HG03025 (cell line): Measurements from ENCODE around the gene SLC27A5.

Source experiments
- ATAC-seq: cut with Tn5 transposase; IDR thresholded peaks from one replicate; pipeline ENCODE4 v1.9.1; 2021; ENCODE audit warnings: mild to moderate bottlenecking, moderate library complexity; ENCODE audit not compliant: unreplicated experiment, low FRiP score

The SLC27A5 gene, protein sequence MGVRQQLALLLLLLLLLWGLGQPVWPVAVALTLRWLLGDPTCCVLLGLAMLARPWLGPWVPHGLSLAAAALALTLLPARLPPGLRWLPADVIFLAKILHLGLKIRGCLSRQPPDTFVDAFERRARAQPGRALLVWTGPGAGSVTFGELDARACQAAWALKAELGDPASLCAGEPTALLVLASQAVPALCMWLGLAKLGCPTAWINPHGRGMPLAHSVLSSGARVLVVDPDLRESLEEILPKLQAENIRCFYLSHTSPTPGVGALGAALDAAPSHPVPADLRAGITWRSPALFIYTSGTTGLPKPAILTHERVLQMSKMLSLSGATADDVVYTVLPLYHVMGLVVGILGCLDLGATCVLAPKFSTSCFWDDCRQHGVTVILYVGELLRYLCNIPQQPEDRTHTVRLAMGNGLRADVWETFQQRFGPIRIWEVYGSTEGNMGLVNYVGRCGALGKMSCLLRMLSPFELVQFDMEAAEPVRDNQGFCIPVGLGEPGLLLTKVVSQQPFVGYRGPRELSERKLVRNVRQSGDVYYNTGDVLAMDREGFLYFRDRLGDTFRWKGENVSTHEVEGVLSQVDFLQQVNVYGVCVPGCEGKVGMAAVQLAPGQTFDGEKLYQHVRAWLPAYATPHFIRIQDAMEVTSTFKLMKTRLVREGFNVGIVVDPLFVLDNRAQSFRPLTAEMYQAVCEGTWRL

DNA sequence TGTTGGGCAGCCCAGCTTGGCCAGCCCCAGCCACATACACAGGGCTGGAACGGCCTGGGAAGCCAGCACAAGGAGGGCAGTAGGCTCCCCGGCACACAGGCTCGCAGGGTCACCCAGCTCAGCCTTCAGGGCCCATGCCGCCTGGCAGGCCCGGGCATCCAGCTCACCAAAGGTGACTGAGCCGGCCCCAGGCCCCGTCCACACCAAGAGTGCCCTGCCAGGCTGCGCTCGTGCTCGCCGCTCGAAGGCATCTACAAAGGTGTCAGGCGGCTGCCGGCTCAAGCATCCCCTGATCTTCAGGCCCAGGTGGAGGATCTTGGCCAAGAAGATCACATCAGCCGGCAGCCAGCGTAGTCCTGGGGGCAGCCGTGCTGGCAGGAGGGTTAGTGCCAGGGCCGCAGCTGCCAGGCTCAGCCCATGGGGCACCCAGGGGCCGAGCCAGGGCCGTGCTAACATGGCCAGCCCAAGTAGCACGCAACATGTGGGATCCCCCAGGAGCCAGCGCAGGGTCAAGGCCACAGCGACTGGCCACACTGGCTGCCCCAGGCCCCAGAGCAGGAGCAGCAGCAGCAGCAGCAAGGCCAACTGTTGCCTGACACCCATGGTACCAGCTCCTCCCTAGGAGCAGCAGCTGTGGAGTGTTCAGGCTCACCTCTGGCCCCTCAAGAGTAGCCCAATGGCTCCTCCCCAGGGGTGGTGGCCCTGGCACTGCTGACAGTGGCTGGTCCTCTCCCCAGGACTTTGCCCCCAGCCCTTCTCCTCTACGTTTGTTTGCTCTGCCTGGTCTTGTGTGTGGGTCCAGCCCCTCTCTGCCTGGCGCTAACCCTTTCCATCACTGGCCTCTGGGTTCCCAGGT, at the start of gene SLC27A5:
Gene SLC27A5 (minus strand): TSS at position 640 of the 856 bp plus-strand sequence. CDS start 37 bp downstream, at position 603.
- no peak for ATAC-seq

- no peak for ATAC-seq
These were observed 49.1 kb upstream of the SLC27A5 start for GRCh38 chr19:58560921-58561320.

DNA sequence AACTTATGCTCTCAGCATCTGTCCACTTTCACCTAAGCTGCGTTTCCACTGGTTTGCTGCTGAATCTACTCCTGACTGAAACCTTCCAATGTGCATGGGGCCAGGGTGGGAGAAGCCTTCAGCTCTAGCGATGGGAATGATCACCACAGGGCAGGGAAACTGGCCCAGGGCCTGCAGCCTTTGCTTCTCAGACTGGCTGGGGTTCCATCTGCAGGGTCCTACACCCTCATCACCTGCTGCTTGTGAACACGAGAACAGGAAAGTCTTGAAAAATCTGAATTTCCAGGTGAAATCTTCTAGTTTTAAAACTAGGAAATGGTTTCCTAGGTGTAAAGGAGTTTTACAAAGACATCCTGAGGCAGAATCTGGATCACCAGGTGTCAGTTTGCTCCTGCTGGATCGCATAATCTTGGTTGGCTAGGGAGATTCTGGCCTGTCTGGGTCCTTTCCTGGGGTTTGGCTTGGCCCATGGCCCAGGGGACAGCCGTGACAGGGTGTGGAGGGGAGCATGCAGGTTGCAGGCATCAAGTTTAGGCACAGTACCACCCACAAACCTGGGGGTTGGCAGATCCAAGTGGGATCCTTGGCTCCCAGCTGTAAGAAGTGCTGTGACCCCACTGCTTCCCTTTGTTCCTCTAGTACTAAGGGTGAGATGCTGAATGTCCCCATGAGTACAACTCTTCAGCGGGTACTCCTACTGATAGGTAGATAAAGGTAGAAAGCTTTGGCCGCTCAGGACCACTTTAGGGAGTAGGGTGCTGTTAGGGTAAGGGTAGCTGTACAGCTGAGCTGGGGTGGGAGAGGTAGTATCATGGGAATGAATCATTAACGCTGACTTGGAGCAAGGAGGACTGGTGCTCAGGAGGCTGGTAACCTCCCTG, 48.5 kb upstream of the SLC27A5 start:
- no peak for ATAC-seq

GRCh38 chr19:58559275-58560006, 47.6 kb upstream of the SLC27A5 start:
- no peak for ATAC-seq

GRCh38 chr19:58558623-58559274, 47.0 kb upstream of the SLC27A5 start:
- peak; percentile 52 for ATAC-seq

DNA sequence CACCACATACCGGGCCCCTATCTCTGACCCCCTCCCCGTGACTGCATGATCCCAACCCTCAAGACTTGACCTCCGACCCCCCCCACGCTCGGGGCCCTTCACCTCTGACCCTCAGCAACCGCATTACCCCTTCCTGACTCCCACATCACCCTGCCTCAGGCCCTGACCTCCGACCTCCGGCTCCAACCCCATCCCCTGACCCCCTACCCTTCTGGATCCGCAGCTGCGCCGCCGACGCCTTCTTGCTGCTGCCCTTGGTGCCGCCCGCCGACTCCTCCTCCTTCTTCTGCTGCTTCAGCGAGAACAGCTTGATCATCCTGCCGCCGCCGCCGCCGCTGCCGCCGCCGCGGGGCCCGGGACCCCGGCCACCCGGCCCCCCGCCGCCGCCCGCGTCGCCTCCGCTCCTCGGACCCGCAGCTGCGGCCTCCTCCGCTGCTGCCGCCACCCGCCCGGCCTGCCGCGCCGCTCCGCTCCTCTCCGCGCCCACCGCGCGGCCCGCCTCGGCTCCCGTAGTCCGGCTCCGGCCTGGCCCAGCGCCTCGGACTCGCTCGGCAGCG, 46.4 kb upstream of the SLC27A5 start, which contains the start of gene UBE2M:
Gene UBE2M (minus strand): TSS at position 546 of the 557 bp plus-strand sequence. CDS start 230 bp downstream, at position 316.
- ATAC-seq = no peak

GRCh38 chr19:58557221-58558065, 45.7 kb upstream of the SLC27A5 start:
- no peak for ATAC-seq

DNA sequence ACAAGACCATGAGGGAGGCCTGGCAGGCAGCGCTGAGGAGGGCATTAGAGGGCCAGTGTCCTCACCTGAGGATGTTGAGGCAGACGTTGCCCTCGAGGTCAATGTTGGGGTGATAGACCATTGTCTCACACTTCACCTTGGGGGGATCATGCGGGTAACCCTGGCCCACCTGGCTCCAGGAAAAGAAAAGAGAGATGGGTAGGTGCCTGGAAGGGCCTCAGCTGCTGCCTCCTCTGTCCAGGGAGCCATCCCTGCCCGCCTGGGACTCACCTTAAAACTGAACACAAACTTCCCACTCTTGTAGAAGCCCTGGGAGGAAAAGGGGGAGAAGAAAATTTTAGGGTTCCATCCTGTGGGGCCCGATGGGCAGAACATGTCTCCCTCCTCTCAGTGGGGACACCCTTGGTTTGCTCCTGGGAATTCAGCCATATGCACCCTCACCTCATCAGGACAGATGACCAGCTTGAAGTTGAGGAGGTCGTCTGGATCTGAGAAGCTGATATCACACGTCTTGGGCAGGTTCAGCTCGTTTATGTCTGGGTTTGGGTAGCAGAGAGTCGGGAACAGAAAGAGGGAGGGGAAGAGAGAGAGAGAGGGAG, 44.9 kb upstream of the SLC27A5 start:
- ATAC-seq = no peak

GRCh38 chr19:58555920-58556621, 44.3 kb upstream of the SLC27A5 start:
- ATAC-seq = no peak

DNA sequence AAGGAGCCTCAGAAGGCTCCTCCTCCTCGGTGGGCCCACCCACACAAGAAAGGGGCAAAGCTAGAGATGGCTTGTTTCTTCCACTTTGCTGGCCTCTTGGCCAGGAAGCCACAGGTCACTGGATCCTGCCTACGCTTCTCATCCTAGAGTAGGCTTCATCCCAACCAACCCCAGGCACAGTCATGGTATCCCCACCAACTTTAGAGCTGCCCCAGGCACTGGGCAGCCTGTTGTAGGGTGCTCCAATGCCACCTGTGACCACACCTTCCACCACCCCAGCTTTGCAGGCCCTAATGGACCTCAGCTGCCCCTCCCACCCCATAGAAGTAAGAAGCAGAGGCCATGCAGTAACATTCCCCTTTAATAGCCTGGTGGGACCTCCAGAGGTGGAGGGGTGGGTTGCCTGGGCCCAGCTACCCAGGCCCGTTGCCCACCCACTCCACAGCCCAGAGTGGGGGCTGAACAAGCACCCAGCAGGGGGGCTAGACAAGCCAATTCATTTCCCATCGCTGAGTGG, 43.6 kb upstream of the SLC27A5 start:
- peak; percentile 0 for ATAC-seq

DNA sequence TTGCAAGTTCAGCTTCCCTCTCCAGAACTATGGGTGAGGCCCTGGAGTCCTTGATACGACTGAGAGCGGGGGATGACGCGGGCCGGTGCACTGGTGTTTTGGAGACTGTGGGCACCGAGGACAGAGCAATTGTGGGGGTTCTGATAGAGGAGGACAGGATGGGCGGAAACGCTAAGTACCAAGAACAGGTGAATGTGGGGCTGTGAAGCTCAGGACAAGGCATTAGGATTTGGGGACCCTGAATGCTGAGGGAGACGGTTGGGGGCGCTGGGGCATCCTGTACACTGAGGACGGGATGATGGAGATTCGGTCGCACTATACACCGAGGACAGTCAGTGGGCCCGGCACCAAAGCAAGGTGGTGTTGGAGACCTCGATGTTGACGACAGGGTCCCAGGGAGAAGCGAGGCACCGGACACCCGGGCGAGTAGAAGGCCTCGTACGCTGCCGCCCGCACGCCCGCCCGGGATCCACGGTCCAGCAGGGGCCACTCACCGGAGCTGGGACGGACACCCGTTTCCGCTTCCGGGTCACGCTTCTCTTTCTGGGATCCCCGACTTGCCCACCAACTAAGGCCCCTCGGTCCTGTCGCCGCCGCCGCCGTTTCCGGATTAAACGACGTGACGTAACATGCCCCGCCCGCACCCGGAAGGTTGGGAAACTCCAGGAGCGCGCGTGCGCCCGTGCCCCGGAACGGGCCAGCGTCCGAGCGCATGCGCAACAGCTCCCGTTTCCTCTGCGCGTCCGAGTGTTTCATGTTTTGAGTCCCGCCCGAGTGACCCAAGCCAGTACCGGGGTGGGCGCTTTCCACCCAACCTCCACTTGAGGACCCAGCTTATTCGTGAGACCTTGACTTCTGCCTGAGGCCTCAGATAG, 42.9 kb upstream of the SLC27A5 start, which contains the start of gene CHMP2A:
Gene CHMP2A (minus strand): TSS at position 612 of the 875 bp plus-strand sequence. CDS start 893 bp downstream, outside the sequence.
- peak; percentile 36 for ATAC-seq

GRCh38 chr19:58553799-58554493, 42.2 kb upstream of the SLC27A5 start:
- no peak for ATAC-seq

DNA sequence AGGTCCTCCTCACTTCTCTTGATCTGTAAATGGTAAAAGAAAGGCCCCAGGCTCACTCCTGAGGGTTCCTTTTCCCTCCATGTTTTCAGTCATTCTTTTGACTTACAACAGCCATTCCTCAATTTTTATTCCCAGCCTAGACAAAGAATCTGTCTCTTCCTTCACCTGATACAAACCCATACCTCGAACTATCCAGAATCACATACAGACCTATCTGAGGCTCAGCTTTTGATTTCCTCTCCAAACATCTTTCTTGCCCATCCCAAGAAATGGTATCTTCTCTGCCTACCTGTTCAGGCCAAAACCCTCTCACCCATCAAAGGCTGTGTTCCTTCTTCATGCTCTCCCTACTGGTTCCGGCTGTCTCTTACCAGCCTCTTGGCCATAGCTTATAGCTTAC, 40.9 kb upstream of the SLC27A5 start:
- no peak for ATAC-seq
